Measurements from ENCODE around the gene FMO5. TPM values are rescaled to one million over a fixed set of nuclear protein-coding genes. Genes with fewer than 3 reads are reported as not detected.

FMO5 gene
- total RNA-seq, 3 donors from 2014 or later = 25.2 to 111 (median 55.7) TPM

DNA sequence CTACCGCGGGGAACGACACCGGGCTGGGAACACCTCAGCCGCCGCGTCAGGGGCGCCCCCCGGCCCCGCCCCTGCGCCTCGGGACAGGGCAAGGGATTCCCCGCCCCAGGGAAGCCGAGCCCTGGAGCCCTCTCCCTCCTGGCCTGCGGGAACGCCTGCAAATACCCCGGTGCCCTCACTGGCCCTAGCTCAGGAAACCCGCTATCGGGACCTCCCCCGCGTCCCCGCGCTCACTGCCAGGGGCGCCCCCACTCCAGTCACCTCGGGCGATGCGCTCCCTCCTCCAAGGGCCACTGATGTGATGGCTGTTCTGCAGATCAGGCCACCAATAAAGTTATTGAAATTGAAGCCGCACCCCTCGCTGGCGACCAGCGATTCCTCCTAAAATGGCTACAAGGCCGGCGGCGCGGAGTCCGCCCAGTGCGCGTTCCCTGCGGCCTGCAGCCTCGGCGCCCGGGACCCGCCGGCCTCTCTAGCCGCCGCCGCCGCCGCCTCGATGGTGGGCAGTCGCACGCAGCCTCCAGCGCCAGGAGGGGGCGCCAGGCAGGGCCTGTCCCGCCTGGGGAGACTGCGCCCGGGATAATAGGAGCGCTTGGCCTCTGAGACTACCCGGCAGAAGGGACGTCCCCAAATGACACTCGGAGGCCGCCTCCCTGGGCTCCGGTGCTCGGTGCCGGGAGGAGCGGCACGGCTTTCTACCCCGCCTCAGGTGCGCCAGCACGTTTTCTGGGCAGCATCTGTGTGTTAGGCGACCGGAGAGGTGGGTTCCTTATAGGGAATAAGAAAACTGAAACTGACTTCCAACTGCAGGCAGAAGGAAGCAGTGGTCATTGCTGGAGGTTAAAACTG is 52.7 kb downstream of the FMO5 start, which contains the start of gene PRKAB2:
TSS of gene PRKAB2 (minus strand) at position 303 of the 849 bp plus-strand sequence. CDS start 326 bp downstream, outside the sequence.
- peaks cover 41% of the 10 kb centered on the region for H3K4me1 ChIP-seq (ENCODE audit: low read depth)
- TF ChIP-seq CTCF (IDR thresholded peaks at IDR 0.05) = peak; percentile 94

DNA sequence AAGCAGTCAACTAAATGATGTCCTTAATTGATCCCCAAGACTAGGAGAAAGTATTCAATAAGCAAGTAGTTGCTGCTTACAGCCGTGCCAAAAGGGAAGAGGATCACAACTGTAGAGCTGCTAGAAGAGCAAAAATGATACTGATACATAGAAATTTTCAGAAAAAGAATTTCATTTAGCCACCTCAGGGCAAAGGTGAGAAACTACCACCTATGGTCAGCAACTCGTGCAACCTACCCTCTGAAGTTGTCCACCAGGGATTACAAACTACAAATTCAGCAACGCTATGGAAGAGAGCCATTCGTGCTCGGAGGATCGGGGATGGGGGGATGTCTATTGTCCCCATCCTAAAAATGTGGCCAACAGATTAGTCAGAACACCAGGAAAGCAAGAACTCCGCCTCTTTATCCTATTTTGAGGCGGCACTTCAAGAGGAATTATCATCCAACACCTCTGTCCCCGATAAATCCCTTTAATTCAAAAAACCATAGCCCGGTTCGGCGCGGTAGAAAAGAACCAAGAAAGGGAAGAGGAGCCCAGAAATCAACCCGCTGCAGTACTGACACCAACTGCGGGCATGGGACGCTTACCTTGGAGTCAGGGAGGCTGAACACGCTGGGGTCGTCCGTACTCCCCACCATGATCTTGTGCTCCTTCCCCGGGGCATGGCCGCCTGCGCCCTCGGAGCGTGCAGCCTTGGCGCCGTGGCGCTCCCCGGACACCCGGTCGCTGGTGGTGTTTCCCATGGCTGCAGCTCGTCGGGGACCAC is 53.6 kb downstream of the FMO5 start:
- Histone ChIP-seq H3K4me1 (ENCODE audit: low read depth) (peaks cover 41% of the 10 kb centered on the region), H3K36me3 (ENCODE audit: low read depth) (no peaks in the 10 kb centered on the region), H3K4me3 (peak overlapping the region; percentile 80), H3K9me3 (no peaks in the 10 kb centered on the region)
- no peak for TF ChIP-seq CTCF (IDR thresholded peaks at IDR 0.05)
- intact Hi-C loops (cut with DNase I, micrococcal nuclease) = loop anchor here (2.0 to 5.0 kb wide), 2 partner anchors 71 kb away; partner anchors contain the start of gene CHD1L (in 2 of the 2)
- ATAC-seq (no peak), DNase-seq (peak in 1 of 3 donors; percentile 20)

More for the DNA sequence above, 52.7 kb downstream of the FMO5 start, which contains the start of gene PRKAB2:
- intact Hi-C loops (cut with DNase I, micrococcal nuclease) = loop anchor here (2.0 to 5.0 kb wide), 2 partner anchors 70 kb away; partner anchors contain the start of gene CHD1L (in 2 of the 2)
- H3K9me3 ChIP-seq = no peaks in the 10 kb centered on the region
- H3K36me3 ChIP-seq (ENCODE audit: low read depth) = no peaks in the 10 kb centered on the region
- DNase-seq = peak; percentile 97 to 99 (median 97)
- peak within 1 kb of the TSS; percentile 80 for H3K4me3 ChIP-seq
- ATAC-seq = peak; percentile 95

DNA sequence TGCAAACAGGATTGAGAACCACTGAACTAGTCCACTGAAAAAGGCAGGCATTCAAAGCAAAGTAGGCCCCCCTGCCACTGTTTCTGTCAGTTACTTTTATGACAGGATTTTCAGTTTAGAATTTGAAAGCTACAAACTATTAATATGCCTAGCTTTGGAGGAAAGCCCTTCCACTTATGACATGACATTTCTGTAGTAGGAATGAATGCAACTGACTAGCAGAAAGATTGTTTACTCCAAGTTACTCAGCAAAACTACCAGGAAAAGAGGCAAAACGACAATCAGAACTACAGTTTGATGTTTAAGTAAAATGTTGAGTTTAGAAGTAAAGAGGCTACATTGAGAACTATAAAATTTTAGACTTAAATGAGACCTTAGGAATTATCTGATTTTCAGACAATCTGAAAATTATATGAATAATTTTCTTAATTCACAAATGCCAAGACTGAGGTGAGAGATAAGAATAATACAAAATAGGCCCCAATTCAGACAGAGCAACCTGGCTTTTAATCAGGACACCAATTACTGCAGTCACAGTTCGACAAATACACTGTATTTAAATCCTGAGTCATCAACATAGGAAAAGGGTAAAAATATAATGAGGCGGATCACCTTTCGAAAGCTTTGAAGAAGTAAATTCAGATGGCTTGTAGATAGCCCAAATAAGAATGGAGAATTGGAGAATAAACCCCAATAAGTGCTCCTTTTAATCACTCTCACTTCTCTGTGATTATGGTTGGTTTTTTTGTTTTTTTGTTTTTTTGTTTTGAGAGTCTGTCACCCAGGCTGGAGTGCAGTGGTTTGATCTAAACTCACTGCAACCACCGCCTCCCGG is 55.1 kb downstream of the FMO5 start:
- H3K4me1 ChIP-seq (ENCODE audit: low read depth) = peaks cover 41% of the 10 kb centered on the region
- no peak overlapping the region for H3K4me3 ChIP-seq
- no peak for TF ChIP-seq CTCF (IDR thresholded peaks at IDR 0.05)
- intact Hi-C loops (cut with DNase I, micrococcal nuclease) = loop anchor here in 1 of 2 donors (5.0 kb wide), 1 partner anchor 72 kb away; the partner anchor contains the start of gene CHD1L
- no peak for DNase-seq
- no peak for ATAC-seq
- H3K36me3 ChIP-seq (ENCODE audit: low read depth) = no peaks in the 10 kb centered on the region
- H3K9me3 ChIP-seq = no peaks in the 10 kb centered on the region

- no peak for DNase-seq
- intact Hi-C loops (cut with DNase I, micrococcal nuclease) = no loop called here
- Histone ChIP-seq H3K9me3 (no peaks in the 10 kb centered on the region), H3K4me1 (ENCODE audit: low read depth) (peaks cover 39% of the 10 kb centered on the region), H3K4me3 (no peak overlapping the region), H3K36me3 (ENCODE audit: low read depth) (no peaks in the 10 kb centered on the region)
- no peak for TF ChIP-seq CTCF (IDR thresholded peaks at IDR 0.05)
- no peak for ATAC-seq
Measured at GRCh38 chr1:147169171-147169570, 56.0 kb downstream of the FMO5 start.

DNA sequence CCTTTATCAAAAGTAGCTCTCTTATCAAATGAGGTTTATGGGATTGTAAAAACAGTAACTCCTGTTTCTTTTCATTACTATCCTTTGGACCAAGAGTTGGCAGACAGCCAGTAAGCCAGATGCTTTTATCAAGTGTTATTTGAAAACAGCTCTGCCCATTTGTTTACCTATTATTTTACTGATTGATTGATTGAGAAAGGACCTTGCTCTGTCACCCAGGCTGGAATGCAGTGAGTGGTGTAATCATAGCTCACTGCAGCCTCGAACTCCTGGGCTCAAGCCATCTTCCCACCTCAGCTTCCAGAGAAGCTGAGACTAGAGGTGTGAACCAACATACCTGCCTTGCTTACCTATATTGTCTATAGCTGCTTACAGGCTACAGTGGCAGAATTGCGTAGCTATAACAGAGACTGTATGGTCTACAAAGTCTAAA is 56.5 kb downstream of the FMO5 start:
- intact Hi-C loops (cut with DNase I, micrococcal nuclease) = no loop called here
- H3K4me1 ChIP-seq (ENCODE audit: low read depth) = peaks cover 33% of the 10 kb centered on the region

More for the DNA sequence above, 56.5 kb downstream of the FMO5 start:
- no peak for ATAC-seq
- Histone ChIP-seq H3K36me3 (ENCODE audit: low read depth) (no peaks in the 10 kb centered on the region), H3K4me3 (no peak overlapping the region), H3K9me3 (no peaks in the 10 kb centered on the region)
- TF ChIP-seq CTCF (IDR thresholded peaks at IDR 0.05) = no peak
- DNase-seq = peak in 2 of 3 donors; percentile 32 to 89

Measured in mucosa of descending colon (tissue), 3 donors.